ENCODE results near the gene USP33.

GRCh38 chr1:77762072-77762476 lies 2.4 kb upstream of the USP33 start:
- TF ChIP-seq POLR2AphosphoS5 (IDR thresholded peaks at IDR 0.05) = no peak
- TF ChIP-seq, protein P1, sequence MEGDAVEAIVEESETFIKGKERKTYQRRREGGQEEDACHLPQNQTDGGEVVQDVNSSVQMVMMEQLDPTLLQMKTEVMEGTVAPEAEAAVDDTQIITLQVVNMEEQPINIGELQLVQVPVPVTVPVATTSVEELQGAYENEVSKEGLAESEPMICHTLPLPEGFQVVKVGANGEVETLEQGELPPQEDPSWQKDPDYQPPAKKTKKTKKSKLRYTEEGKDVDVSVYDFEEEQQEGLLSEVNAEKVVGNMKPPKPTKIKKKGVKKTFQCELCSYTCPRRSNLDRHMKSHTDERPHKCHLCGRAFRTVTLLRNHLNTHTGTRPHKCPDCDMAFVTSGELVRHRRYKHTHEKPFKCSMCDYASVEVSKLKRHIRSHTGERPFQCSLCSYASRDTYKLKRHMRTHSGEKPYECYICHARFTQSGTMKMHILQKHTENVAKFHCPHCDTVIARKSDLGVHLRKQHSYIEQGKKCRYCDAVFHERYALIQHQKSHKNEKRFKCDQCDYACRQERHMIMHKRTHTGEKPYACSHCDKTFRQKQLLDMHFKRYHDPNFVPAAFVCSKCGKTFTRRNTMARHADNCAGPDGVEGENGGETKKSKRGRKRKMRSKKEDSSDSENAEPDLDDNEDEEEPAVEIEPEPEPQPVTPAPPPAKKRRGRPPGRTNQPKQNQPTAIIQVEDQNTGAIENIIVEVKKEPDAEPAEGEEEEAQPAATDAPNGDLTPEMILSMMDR (IDR thresholded peaks at IDR 0.05) = no peak
- TF ChIP-seq POLR2A (IDR thresholded peaks at IDR 0.05) = no peak
